ENCODE data around the gene POLA1.

The POLA1 gene

GRCh38 chrX:25010784-25011588, 317.3 kb downstream of the POLA1 start:
- no peaks in the 10 kb centered on the region; the same call in 1 of the 2 replicates for H3K36me3 ChIP-seq (replicated peaks)
- no peaks in the 10 kb centered on the region for H3K9me3 ChIP-seq
- H3K4me1 ChIP-seq: peaks cover 6% of the 10 kb centered on the region; the same call in 1 of the 2 replicates
- DNase-seq (ENCODE audit: low spot score in 2 of 2): no peak
- in situ Hi-C loops (cut with MboI; ENCODE audit: low sequenced_read_pairs): no loop called here
- H3K4me3 ChIP-seq: no peak overlapping the region
- peaks cover 7% of the 10 kb centered on the region; the same call in 1 of the 2 replicates for H3K27me3 ChIP-seq (ENCODE audit: low read depth)

GRCh38 chrX:25011589-25012432, 318.1 kb downstream of the POLA1 start:
- Histone ChIP-seq H3K36me3 (replicated peaks) (no peaks in the 10 kb centered on the region; the same call in 1 of the 2 replicates), H3K4me1 (peaks cover 6% of the 10 kb centered on the region), H3K9me3 (no peaks in the 10 kb centered on the region), H3K27me3 (ENCODE audit: low read depth) (peaks cover 7% of the 10 kb centered on the region), H3K4me3 (peak overlapping the region; percentile 42)
- DNase-seq (ENCODE audit: low spot score in 2 of 2): no peak
- in situ Hi-C loops (cut with MboI; ENCODE audit: low sequenced_read_pairs): no loop called here

GRCh38 chrX:25012433-25012735, 318.7 kb downstream of the POLA1 start:
- peaks cover 7% of the 10 kb centered on the region for H3K27me3 ChIP-seq (ENCODE audit: low read depth)
- peak overlapping the region; percentile 42 for H3K4me3 ChIP-seq
- H3K4me1 ChIP-seq: peaks cover 12% of the 10 kb centered on the region
- in situ Hi-C loops (cut with MboI; ENCODE audit: low sequenced_read_pairs): no loop called here
- no peaks in the 10 kb centered on the region for H3K9me3 ChIP-seq
- no peaks in the 10 kb centered on the region; the same call in 1 of the 2 replicates for H3K36me3 ChIP-seq (replicated peaks)
- DNase-seq (ENCODE audit: low spot score in 2 of 2): peak in 1 of 2 experiments; percentile 46

GRCh38 chrX:25012793-25013631, 319.3 kb downstream of the POLA1 start:
- Histone ChIP-seq H3K27me3 (ENCODE audit: low read depth) (peaks cover 7% of the 10 kb centered on the region), H3K9me3 (no peaks in the 10 kb centered on the region), H3K4me1 (peaks cover 18% of the 10 kb centered on the region), H3K4me3 (peak overlapping the region; percentile 42), H3K36me3 (replicated peaks) (no peaks in the 10 kb centered on the region)
- in situ Hi-C loops (cut with MboI; ENCODE audit: low sequenced_read_pairs): no loop called here
- DNase-seq (ENCODE audit: low spot score in 2 of 2): peak in 1 of 2 experiments; percentile 73

- H3K9me3 ChIP-seq: no peaks in the 10 kb centered on the region
- peaks cover 26% of the 10 kb centered on the region for H3K4me1 ChIP-seq
- in situ Hi-C loops (cut with MboI; ENCODE audit: low sequenced_read_pairs): no loop called here
- H3K36me3 ChIP-seq (replicated peaks): no peaks in the 10 kb centered on the region
- H3K27me3 ChIP-seq (ENCODE audit: low read depth): peaks cover 10% of the 10 kb centered on the region
- peak in 1 of 2 experiments; percentile 56 for DNase-seq (ENCODE audit: low spot score in 2 of 2)
- peak overlapping the region; percentile 20 for H3K4me3 ChIP-seq
Observed at GRCh38 chrX:25013632-25014365, 320.1 kb downstream of the POLA1 start.

GRCh38 chrX:25014366-25014838, 320.7 kb downstream of the POLA1 start:
- Histone ChIP-seq H3K4me3 (no peak overlapping the region), H3K4me1 (peaks cover 32% of the 10 kb centered on the region), H3K27me3 (ENCODE audit: low read depth) (peaks cover 10% of the 10 kb centered on the region), H3K36me3 (replicated peaks) (no peaks in the 10 kb centered on the region), H3K9me3 (no peaks in the 10 kb centered on the region)
- in situ Hi-C loops (cut with MboI; ENCODE audit: low sequenced_read_pairs): no loop called here
- no peak for DNase-seq (ENCODE audit: low spot score in 2 of 2)

GRCh38 chrX:25015486-25016360, 322.0 kb downstream of the POLA1 start, which contains the start of gene ARX:
ARX (minus strand) TSS chrX:25015965; CDS start chrX:25015737, 228 bp downstream.
- no peaks in the 10 kb centered on the region for H3K9me3 ChIP-seq
- peaks cover 10% of the 10 kb centered on the region for H3K27me3 ChIP-seq (ENCODE audit: low read depth)
- in situ Hi-C loops (cut with MboI; ENCODE audit: low sequenced_read_pairs): no loop called here
- DNase-seq (ENCODE audit: low spot score in 2 of 2): no peak
- no peak within 1 kb of the TSS for H3K4me3 ChIP-seq
- H3K4me1 ChIP-seq: peaks cover 44% of the 10 kb centered on the region
- H3K36me3 ChIP-seq (replicated peaks): no peaks in the 10 kb centered on the region

- no peak overlapping the region for H3K4me3 ChIP-seq
- in situ Hi-C loops (cut with MboI; ENCODE audit: low sequenced_read_pairs): no loop called here
- DNase-seq (ENCODE audit: low spot score in 2 of 2): no peak
- H3K9me3 ChIP-seq: no peaks in the 10 kb centered on the region
- peaks cover 47% of the 10 kb centered on the region for H3K4me1 ChIP-seq
- H3K36me3 ChIP-seq (replicated peaks): no peaks in the 10 kb centered on the region
- H3K27me3 ChIP-seq (ENCODE audit: low read depth): peaks cover 12% of the 10 kb centered on the region
Observed at GRCh38 chrX:25016361-25016671, 322.6 kb downstream of the POLA1 start.

- H3K36me3 ChIP-seq (replicated peaks): no peaks in the 10 kb centered on the region
- in situ Hi-C loops (cut with MboI; ENCODE audit: low sequenced_read_pairs): no loop called here
- no peak for DNase-seq (ENCODE audit: low spot score in 2 of 2)
- peaks cover 12% of the 10 kb centered on the region for H3K27me3 ChIP-seq (ENCODE audit: low read depth)
- H3K4me3 ChIP-seq: peak overlapping the region; percentile 26
- no peaks in the 10 kb centered on the region for H3K9me3 ChIP-seq
- peaks cover 48% of the 10 kb centered on the region for H3K4me1 ChIP-seq
Observed at GRCh38 chrX:25016938-25017598, 323.4 kb downstream of the POLA1 start.

- DNase-seq (ENCODE audit: low spot score in 2 of 2): peak; percentile 60 to 70
- H3K4me1 ChIP-seq: peaks cover 46% of the 10 kb centered on the region
- H3K36me3 ChIP-seq (replicated peaks): no peaks in the 10 kb centered on the region
- peaks cover 8% of the 10 kb centered on the region for H3K27me3 ChIP-seq (ENCODE audit: low read depth)
- peak overlapping the region; percentile 26 for H3K4me3 ChIP-seq
- in situ Hi-C loops (cut with MboI; ENCODE audit: low sequenced_read_pairs): no loop called here
- H3K9me3 ChIP-seq: no peaks in the 10 kb centered on the region
Observed at GRCh38 chrX:25017667-25018247, 324.0 kb downstream of the POLA1 start.

- Histone ChIP-seq H3K4me1 (peaks cover 48% of the 10 kb centered on the region), H3K27me3 (ENCODE audit: low read depth) (peaks cover 8% of the 10 kb centered on the region), H3K9me3 (no peaks in the 10 kb centered on the region), H3K4me3 (no peak overlapping the region), H3K36me3 (replicated peaks) (no peaks in the 10 kb centered on the region)
- in situ Hi-C loops (cut with MboI; ENCODE audit: low sequenced_read_pairs): no loop called here
- DNase-seq (ENCODE audit: low spot score in 2 of 2): peak in 1 of 2 experiments; percentile 58
Observed at GRCh38 chrX:25018682-25019081, 325.0 kb downstream of the POLA1 start.

Data from HAP-1 (cell line).